Glutamatergic neuron (in vitro differentiated cells): ENCODE results near the gene WDR7. TPM values are rescaled to one million over a fixed set of nuclear protein-coding genes. Genes with fewer than 3 reads are reported as not detected.

ENCODE experiments used
- DNase-seq: peaks from one replicate; pipeline ENCODE4 v3.0.0; 2022
- H3K27ac Mint-ChIP-seq: one replicate; pipeline ENCODE4 v1.8.0; 2020; ENCODE audit warnings: mild to moderate bottlenecking, mixed read lengths, inconsistent platforms; ENCODE audit not compliant: unreplicated experiment
- H3K27me3 Mint-ChIP-seq: one replicate; pipeline ENCODE4 v1.8.0; 2020; ENCODE audit warnings: mild to moderate bottlenecking, moderate library complexity, mixed read lengths, inconsistent platforms; ENCODE audit not compliant: unreplicated experiment
- H3K36me3 Mint-ChIP-seq: one replicate; pipeline ENCODE4 v1.8.0; 2020; ENCODE audit warnings: mild to moderate bottlenecking, mixed read lengths, inconsistent platforms; ENCODE audit not compliant: unreplicated experiment
- H3K4me1 Mint-ChIP-seq: one replicate; pipeline ENCODE4 v1.8.0; 2020; ENCODE audit warnings: mild to moderate bottlenecking, low read depth, mixed read lengths, inconsistent platforms; ENCODE audit not compliant: unreplicated experiment
- H3K4me3 Mint-ChIP-seq: one replicate; pipeline ENCODE4 v1.8.0; 2020; ENCODE audit warnings: mild to moderate bottlenecking, mixed read lengths, inconsistent platforms; ENCODE audit not compliant: unreplicated experiment
- H3K9me3 Mint-ChIP-seq: one replicate; pipeline ENCODE4 v1.8.0; 2020; ENCODE audit warnings: mild to moderate bottlenecking, moderate library complexity, mixed read lengths, inconsistent platforms; ENCODE audit not compliant: unreplicated experiment
- CTCF ChIP-seq: fragments of 200-600 bp; sonication (generic); IDR thresholded peaks from one replicate; pipeline ENCODE4 v1.5.0; 2021; ENCODE audit not compliant: partially characterized antibody, unreplicated experiment
- total RNA-seq: library from RNA; stranded (reverse); fragmentation: NEBNext Ultra II Directional; extraction: Animal tissue kit (Norgen Biotek cat#: 25700); gene quantifications from one replicate; pipeline ENCODE4 v1.2.1, GENCODE V29; 2021; ENCODE audit not compliant: unreplicated experiment

The WDR7 gene
- total RNA-seq, 1 donor from 2014 or later: 41.8 TPM

GRCh38 chr18:56953428-56954198 lies 302.5 kb downstream of the WDR7 start:
- Mint-ChIP-seq H3K36me3 (no peaks in the 10 kb centered on the region), H3K27me3 (no peaks in the 10 kb centered on the region), H3K9me3 (peaks cover 4% of the 10 kb centered on the region), H3K4me3 (no peak overlapping the region), H3K4me1 (peaks cover 11% of the 10 kb centered on the region), H3K27ac (no peak overlapping the region)
- DNase-seq: no peak
- TF ChIP-seq CTCF: no peak

GRCh38 chr18:56955490-56955889 lies 304.3 kb downstream of the WDR7 start:
- H3K27ac Mint-ChIP-seq: no peak overlapping the region
- no peaks in the 10 kb centered on the region for H3K27me3 Mint-ChIP-seq
- H3K4me1 Mint-ChIP-seq: peaks cover 8% of the 10 kb centered on the region
- no peak for TF ChIP-seq CTCF
- H3K36me3 Mint-ChIP-seq: no peaks in the 10 kb centered on the region
- DNase-seq: no peak
- H3K4me3 Mint-ChIP-seq: no peak overlapping the region
- peaks cover 3% of the 10 kb centered on the region for H3K9me3 Mint-ChIP-seq

- Mint-ChIP-seq H3K27me3 (no peaks in the 10 kb centered on the region), H3K4me1 (peaks cover 3% of the 10 kb centered on the region), H3K36me3 (no peaks in the 10 kb centered on the region), H3K27ac (no peak overlapping the region), H3K9me3 (no peaks in the 10 kb centered on the region), H3K4me3 (no peak overlapping the region)
- TF ChIP-seq CTCF: no peak
- DNase-seq: no peak
Observed at GRCh38 chr18:56959120-56959519, 308.0 kb downstream of the WDR7 start.

GRCh38 chr18:56962322-56962721 lies 311.2 kb downstream of the WDR7 start:
- Mint-ChIP-seq H3K27ac (no peak overlapping the region), H3K9me3 (no peaks in the 10 kb centered on the region), H3K4me1 (peaks cover 3% of the 10 kb centered on the region), H3K36me3 (no peaks in the 10 kb centered on the region), H3K4me3 (no peak overlapping the region), H3K27me3 (no peaks in the 10 kb centered on the region)
- DNase-seq: no peak
- no peak for TF ChIP-seq CTCF

- no peaks in the 10 kb centered on the region for H3K27me3 Mint-ChIP-seq
- H3K9me3 Mint-ChIP-seq: no peaks in the 10 kb centered on the region
- DNase-seq: no peak
- H3K36me3 Mint-ChIP-seq: no peaks in the 10 kb centered on the region
- H3K27ac Mint-ChIP-seq: no peak overlapping the region
- no peak for TF ChIP-seq CTCF
- H3K4me1 Mint-ChIP-seq: peaks cover 11% of the 10 kb centered on the region
- H3K4me3 Mint-ChIP-seq: no peak overlapping the region
Observed at GRCh38 chr18:56967035-56967434, 315.9 kb downstream of the WDR7 start.
